ENCODE data around the gene CD40. TPM values are rescaled to one million over a fixed set of nuclear protein-coding genes. Genes with fewer than 3 reads are reported as not detected.

The CD40 gene
- polyA plus RNA-seq, 1 of the 3 experiments (the other 2 are of a cell fraction) = not detected

DNA sequence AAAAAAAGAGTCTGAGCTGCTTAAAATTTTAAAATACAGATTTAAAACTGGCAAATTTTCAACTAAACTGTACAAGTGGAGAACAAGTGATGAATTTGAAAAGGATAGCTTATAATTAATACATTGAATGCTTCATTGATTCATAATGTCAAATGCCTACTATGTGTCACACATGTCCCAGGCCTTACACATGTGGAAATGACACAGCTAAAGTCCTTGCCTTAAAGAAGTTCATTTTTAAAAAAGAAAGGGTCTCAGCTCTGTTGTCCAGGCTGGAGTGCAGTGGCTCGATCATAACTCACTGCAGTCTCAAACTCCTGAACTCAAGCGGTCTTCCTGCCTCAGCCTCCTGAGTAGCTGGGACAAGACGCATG is 33.3 kb upstream of the CD40 start:
- Histone ChIP-seq H3K4me3 (ENCODE audit: low read depth in 2 of 2, low read length in 1 of 2) (no peak overlapping the region), H3K4me2 (no peak overlapping the region), H3K4me1 (ENCODE audit: control insufficient read depth in 1 of 2, insufficient read depth in 2 of 2, low read depth in 1 of 2, low read length in 1 of 2) (peaks cover 4 to 14% of the 10 kb centered on the region in 2 experiments; a peak in 3 of 4 replicates), H3F3A (replicated peaks; ENCODE audit: insufficient read depth) (no peaks in the 10 kb centered on the region), H3K27ac (ENCODE audit: low read depth in 2 of 2, low read length in 1 of 2) (no peak overlapping the region), H3K9me3 (no peaks in the 10 kb centered on the region), H3K79me2 (ENCODE audit: insufficient read depth) (peaks cover 96% of the 10 kb centered on the region), H4K20me1 (ENCODE audit: insufficient read depth) (peaks cover 95% of the 10 kb centered on the region), H3K36me3 (replicated peaks in 1 of 2; ENCODE audit: control insufficient read depth in 1 of 2, insufficient read depth in 2 of 2, low read length in 1 of 2) (peaks cover under 1 to 6% of the 10 kb centered on the region in 2 experiments), H3K9me2 (no peaks in the 10 kb centered on the region), H2AFZ (ENCODE audit: low read depth) (no peak overlapping the region), H3K27me3 (ENCODE audit: insufficient read depth) (no peaks in the 10 kb centered on the region), H3K9ac (no peak overlapping the region)
- CTCF ChIA-PET = interaction anchor here (0.8 to 1.7 kb wide), 6 partner anchors 19 to 120 kb away, joined by 3 to 10 read pairs (median 3); no protein-coding TSS in a partner anchor
- 88% methylated on average over 3 of the region's 3 CpGs for WGBS (ENCODE audit: low lambda C conversion rate)
- POLR2A ChIA-PET = no interaction called here
- no peak for TF ChIP-seq MEF2A (IDR thresholded peaks at IDR 0.05; ENCODE audit: borderline replicate concordance, low read depth)
- TF ChIP-seq, protein P1, sequence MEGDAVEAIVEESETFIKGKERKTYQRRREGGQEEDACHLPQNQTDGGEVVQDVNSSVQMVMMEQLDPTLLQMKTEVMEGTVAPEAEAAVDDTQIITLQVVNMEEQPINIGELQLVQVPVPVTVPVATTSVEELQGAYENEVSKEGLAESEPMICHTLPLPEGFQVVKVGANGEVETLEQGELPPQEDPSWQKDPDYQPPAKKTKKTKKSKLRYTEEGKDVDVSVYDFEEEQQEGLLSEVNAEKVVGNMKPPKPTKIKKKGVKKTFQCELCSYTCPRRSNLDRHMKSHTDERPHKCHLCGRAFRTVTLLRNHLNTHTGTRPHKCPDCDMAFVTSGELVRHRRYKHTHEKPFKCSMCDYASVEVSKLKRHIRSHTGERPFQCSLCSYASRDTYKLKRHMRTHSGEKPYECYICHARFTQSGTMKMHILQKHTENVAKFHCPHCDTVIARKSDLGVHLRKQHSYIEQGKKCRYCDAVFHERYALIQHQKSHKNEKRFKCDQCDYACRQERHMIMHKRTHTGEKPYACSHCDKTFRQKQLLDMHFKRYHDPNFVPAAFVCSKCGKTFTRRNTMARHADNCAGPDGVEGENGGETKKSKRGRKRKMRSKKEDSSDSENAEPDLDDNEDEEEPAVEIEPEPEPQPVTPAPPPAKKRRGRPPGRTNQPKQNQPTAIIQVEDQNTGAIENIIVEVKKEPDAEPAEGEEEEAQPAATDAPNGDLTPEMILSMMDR (IDR thresholded peaks at IDR 0.05) = no peak
- TF ChIP-seq, protein P2, sequence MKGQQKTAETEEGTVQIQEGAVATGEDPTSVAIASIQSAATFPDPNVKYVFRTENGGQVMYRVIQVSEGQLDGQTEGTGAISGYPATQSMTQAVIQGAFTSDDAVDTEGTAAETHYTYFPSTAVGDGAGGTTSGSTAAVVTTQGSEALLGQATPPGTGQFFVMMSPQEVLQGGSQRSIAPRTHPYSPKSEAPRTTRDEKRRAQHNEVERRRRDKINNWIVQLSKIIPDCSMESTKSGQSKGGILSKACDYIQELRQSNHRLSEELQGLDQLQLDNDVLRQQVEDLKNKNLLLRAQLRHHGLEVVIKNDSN (IDR thresholded peaks at IDR 0.05; ENCODE audit: borderline replicate concordance, low read depth) = no peak
- TF ChIP-seq SMC3 (IDR thresholded peaks at IDR 0.05; ENCODE audit: low read depth, low read length) = no peak
- no peak for TF ChIP-seq TAF1 (IDR thresholded peaks at IDR 0.05; ENCODE audit: borderline replicate concordance, low read depth, low read length)
- TF ChIP-seq YY1 (IDR thresholded peaks at IDR 0.05; ENCODE audit: low read depth) = no peak
- no peak for DNase-seq

DNA sequence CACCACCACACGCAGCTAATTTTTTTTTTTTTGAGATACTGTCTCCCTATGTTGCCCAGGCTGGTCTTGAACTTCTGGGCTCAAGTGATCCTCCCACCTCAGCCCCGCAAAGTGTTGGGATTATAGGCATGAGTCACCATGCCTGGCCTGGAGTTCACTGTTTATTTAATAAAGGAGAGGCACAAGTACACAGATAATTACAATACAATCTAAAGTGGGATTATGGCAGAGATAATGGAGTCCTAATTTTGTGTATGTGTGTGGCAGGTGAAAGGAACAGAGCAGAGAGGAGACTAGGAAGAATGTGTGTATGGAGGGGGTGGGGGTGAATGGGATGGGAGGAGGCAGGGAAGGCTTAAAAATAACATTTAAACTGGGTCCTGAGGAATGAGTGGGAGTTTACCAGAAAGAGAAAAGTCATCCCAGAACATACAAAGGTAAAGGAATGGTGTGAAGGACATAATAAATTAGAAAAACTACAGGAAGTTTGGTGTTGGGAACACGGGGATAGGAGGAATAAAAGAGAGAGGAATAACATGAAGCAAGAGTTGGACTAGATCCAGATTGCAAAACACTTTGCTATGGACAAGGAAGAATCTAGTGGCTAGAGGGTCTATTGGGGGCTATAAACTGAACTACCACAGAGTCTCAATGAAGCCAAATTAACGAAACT is 32.8 kb upstream of the CD40 start:
- Histone ChIP-seq H3K4me2 (no peak overlapping the region), H3K27ac (ENCODE audit: low read depth in 2 of 2, low read length in 1 of 2) (no peak overlapping the region), H4K20me1 (ENCODE audit: insufficient read depth) (peaks cover 90% of the 10 kb centered on the region), H3F3A (replicated peaks; ENCODE audit: insufficient read depth) (no peaks in the 10 kb centered on the region), H3K79me2 (ENCODE audit: insufficient read depth) (peaks cover 91% of the 10 kb centered on the region), H3K4me3 (ENCODE audit: low read depth in 2 of 2, low read length in 1 of 2) (no peak overlapping the region), H3K9me2 (no peaks in the 10 kb centered on the region), H2AFZ (ENCODE audit: low read depth) (no peak overlapping the region), H3K36me3 (replicated peaks in 1 of 2; ENCODE audit: control insufficient read depth in 1 of 2, insufficient read depth in 2 of 2, low read length in 1 of 2) (peaks cover 0 to 3% of the 10 kb centered on the region in 2 experiments), H3K4me1 (ENCODE audit: control insufficient read depth in 1 of 2, insufficient read depth in 2 of 2, low read depth in 1 of 2, low read length in 1 of 2) (peaks cover 4 to 14% of the 10 kb centered on the region in 2 experiments; a peak in 3 of 4 replicates), H3K27me3 (ENCODE audit: insufficient read depth) (no peaks in the 10 kb centered on the region), H3K9me3 (no peaks in the 10 kb centered on the region), H3K9ac (no peak overlapping the region)
- 78% methylated on average over 4 of the region's 4 CpGs for WGBS (ENCODE audit: low lambda C conversion rate)
- ChIA-PET POLR2A (no interaction called here), CTCF (interaction anchor here (0.9 to 1.7 kb wide), 5 partner anchors 43 to 71 kb away, joined by 3 to 11 read pairs (median 6); no protein-coding TSS in a partner anchor)
- no peak for DNase-seq
- TF ChIP-seq MXI1 (IDR thresholded peaks at IDR 0.05; ENCODE audit: low read depth, low read length) (no peak), NRF1 (IDR thresholded peaks at IDR 0.05; ENCODE audit: low read depth, low read length) (no peak), RAD21 (IDR thresholded peaks at IDR 0.05; ENCODE audit: low read length) (no peak), EZH2phosphoT487 (IDR thresholded peaks at IDR 0.05; ENCODE audit: borderline replicate concordance, low read depth) (no peak), FOSL2 (IDR thresholded peaks at IDR 0.05; ENCODE audit: borderline replicate concordance, low read depth) (no peak)
- TF ChIP-seq, protein P3, sequence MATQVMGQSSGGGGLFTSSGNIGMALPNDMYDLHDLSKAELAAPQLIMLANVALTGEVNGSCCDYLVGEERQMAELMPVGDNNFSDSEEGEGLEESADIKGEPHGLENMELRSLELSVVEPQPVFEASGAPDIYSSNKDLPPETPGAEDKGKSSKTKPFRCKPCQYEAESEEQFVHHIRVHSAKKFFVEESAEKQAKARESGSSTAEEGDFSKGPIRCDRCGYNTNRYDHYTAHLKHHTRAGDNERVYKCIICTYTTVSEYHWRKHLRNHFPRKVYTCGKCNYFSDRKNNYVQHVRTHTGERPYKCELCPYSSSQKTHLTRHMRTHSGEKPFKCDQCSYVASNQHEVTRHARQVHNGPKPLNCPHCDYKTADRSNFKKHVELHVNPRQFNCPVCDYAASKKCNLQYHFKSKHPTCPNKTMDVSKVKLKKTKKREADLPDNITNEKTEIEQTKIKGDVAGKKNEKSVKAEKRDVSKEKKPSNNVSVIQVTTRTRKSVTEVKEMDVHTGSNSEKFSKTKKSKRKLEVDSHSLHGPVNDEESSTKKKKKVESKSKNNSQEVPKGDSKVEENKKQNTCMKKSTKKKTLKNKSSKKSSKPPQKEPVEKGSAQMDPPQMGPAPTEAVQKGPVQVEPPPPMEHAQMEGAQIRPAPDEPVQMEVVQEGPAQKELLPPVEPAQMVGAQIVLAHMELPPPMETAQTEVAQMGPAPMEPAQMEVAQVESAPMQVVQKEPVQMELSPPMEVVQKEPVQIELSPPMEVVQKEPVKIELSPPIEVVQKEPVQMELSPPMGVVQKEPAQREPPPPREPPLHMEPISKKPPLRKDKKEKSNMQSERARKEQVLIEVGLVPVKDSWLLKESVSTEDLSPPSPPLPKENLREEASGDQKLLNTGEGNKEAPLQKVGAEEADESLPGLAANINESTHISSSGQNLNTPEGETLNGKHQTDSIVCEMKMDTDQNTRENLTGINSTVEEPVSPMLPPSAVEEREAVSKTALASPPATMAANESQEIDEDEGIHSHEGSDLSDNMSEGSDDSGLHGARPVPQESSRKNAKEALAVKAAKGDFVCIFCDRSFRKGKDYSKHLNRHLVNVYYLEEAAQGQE (IDR thresholded peaks at IDR 0.05; ENCODE audit: low read depth, low read length) = no peak
- TF ChIP-seq, protein P4, sequence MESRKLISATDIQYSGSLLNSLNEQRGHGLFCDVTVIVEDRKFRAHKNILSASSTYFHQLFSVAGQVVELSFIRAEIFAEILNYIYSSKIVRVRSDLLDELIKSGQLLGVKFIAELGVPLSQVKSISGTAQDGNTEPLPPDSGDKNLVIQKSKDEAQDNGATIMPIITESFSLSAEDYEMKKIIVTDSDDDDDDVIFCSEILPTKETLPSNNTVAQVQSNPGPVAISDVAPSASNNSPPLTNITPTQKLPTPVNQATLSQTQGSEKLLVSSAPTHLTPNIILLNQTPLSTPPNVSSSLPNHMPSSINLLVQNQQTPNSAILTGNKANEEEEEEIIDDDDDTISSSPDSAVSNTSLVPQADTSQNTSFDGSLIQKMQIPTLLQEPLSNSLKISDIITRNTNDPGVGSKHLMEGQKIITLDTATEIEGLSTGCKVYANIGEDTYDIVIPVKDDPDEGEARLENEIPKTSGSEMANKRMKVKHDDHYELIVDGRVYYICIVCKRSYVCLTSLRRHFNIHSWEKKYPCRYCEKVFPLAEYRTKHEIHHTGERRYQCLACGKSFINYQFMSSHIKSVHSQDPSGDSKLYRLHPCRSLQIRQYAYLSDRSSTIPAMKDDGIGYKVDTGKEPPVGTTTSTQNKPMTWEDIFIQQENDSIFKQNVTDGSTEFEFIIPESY (IDR thresholded peaks at IDR 0.05; ENCODE audit: borderline replicate concordance, low read depth) = no peak
- TF ChIP-seq, protein P5, sequence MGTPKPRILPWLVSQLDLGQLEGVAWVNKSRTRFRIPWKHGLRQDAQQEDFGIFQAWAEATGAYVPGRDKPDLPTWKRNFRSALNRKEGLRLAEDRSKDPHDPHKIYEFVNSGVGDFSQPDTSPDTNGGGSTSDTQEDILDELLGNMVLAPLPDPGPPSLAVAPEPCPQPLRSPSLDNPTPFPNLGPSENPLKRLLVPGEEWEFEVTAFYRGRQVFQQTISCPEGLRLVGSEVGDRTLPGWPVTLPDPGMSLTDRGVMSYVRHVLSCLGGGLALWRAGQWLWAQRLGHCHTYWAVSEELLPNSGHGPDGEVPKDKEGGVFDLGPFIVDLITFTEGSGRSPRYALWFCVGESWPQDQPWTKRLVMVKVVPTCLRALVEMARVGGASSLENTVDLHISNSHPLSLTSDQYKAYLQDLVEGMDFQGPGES (IDR thresholded peaks at IDR 0.05; ENCODE audit: low read depth, low read length) = no peak
- TF ChIP-seq, protein P6, sequence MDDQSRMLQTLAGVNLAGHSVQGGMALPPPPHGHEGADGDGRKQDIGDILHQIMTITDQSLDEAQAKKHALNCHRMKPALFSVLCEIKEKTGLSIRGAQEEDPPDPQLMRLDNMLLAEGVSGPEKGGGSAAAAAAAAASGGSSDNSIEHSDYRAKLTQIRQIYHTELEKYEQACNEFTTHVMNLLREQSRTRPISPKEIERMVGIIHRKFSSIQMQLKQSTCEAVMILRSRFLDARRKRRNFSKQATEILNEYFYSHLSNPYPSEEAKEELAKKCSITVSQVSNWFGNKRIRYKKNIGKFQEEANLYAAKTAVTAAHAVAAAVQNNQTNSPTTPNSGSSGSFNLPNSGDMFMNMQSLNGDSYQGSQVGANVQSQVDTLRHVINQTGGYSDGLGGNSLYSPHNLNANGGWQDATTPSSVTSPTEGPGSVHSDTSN (IDR thresholded peaks at IDR 0.05) = no peak
